Esophagus (tissue), 2 donors: ENCODE measurements around the gene HES1. TPM values are rescaled to one million over a fixed set of nuclear protein-coding genes. Genes with fewer than 3 reads are reported as not detected.
"Not testable (repeated sequence)": the region's sequence is repeated elsewhere in the genome, so short reads cannot be mapped to it uniquely, and the experiment has no call there.

Experiments used
- H3K27ac ChIP-seq, 2 donors: one replicate each; pipeline ENCODE4 v1.5.1; 2013; ENCODE audit warnings: low read depth in 2 of 2, mild to moderate bottlenecking in 2 of 2, inconsistent platforms in 1 of 2, low read length in 1 of 2, moderate library complexity in 1 of 2
- H3K27me3 ChIP-seq, 2 donors: one replicate each; pipeline ENCODE4 v1.6.1; 2013; ENCODE audit warnings: low read length in 2 of 2, control low read depth in 1 of 2, mild to moderate bottlenecking in 1 of 2; ENCODE audit not compliant: insufficient read depth in 2 of 2, control insufficient read depth in 1 of 2
- H3K36me3 ChIP-seq, 2 donors: one replicate each; pipeline ENCODE4 v1.6.1; 2013; ENCODE audit warnings: low read length in 1 of 2; ENCODE audit not compliant: control insufficient read depth in 2 of 2, insufficient read depth in 2 of 2
- H3K4me1 ChIP-seq, 2 donors: one replicate each; pipeline ENCODE4 v1.6.1; 2013; ENCODE audit warnings: low read length in 1 of 2; ENCODE audit not compliant: control insufficient read depth in 2 of 2, insufficient read depth in 2 of 2
- H3K4me3 ChIP-seq, 2 donors: one replicate each; pipeline ENCODE4 v1.5.1; 2013; ENCODE audit warnings: low read length in 2 of 2, mild to moderate bottlenecking in 2 of 2, low read depth in 1 of 2, moderate library complexity in 1 of 2
- H3K9me3 ChIP-seq, 2 donors: one replicate each; pipeline ENCODE4 v1.6.1; 2013; ENCODE audit warnings: mild to moderate bottlenecking in 2 of 2, low read depth in 1 of 2, low read length in 1 of 2, moderate library complexity in 1 of 2; ENCODE audit not compliant: control insufficient read depth in 2 of 2, insufficient read depth in 1 of 2
- WGBS, 2 donors: extraction: QIAGEN DNeasy Blood & Tissue Kit; methylation state at CpG; one replicate each; pipeline ENCODE4 v1.1.7; 2013; 5-methylcytosine and 5-hydroxymethylcytosine counted together
- polyA plus RNA-seq, 2 donors: library from polyadenylated mRNA; stranded (reverse); fragments of 200-250 nt; gene quantifications; one replicate each; pipeline ENCODE4 v1.2.3, GENCODE V29; 2013
- donor health status: healthy with polysubstance abuse.
- donor health status: Bipolar disorder and iron deficiency.

Gene HES1
- polyA plus RNA-seq, 2 donors, result 68.9 to 78.3 TPM

- Histone ChIP-seq H3K27ac (no peak overlapping the region), H3K4me3 (no peak overlapping the region), H3K9me3 (no peaks in the 10 kb centered on the region), H3K4me1 (no peaks in the 10 kb centered on the region), H3K27me3 (no peaks in the 10 kb centered on the region), H3K36me3 (no peaks in the 10 kb centered on the region)
- 71 to 95% methylated on average over 4 of the region's 4 CpGs for WGBS, 2 donors
These were observed 11.8 kb upstream of the HES1 start for GRCh38 chr3:194124193-194124592.

GRCh38 chr3:194125442-194125841 lies 10.5 kb upstream of the HES1 start:
- 89 to 90% methylated on average over 6 of the region's 6 CpGs for WGBS, 2 donors

GRCh38 chr3:194126790-194127189 lies 9.2 kb upstream of the HES1 start:
- H3K27ac ChIP-seq, result no peak overlapping the region
- peaks cover 4 to 9% of the 10 kb centered on the region in 2 donors for H3K4me1 ChIP-seq
- no peak overlapping the region for H3K4me3 ChIP-seq
- H3K9me3 ChIP-seq, result no peaks in the 10 kb centered on the region
- WGBS, 2 donors, result 89 to 91% methylated on average over 9 of the region's 9 CpGs
- no peaks in the 10 kb centered on the region for H3K27me3 ChIP-seq
- no peaks in the 10 kb centered on the region for H3K36me3 ChIP-seq

More at GRCh38 chr3:194125442-194125841, 10.5 kb upstream of the HES1 start:
- H3K4me3 ChIP-seq, result no peak overlapping the region
- H3K9me3 ChIP-seq, result no peaks in the 10 kb centered on the region
- H3K4me1 ChIP-seq, result peaks cover 2 to 7% of the 10 kb centered on the region in 2 donors
- H3K27me3 ChIP-seq, result no peaks in the 10 kb centered on the region
- H3K36me3 ChIP-seq, result no peaks in the 10 kb centered on the region
- no peak overlapping the region for H3K27ac ChIP-seq

GRCh38 chr3:194128202-194128918 lies 7.6 kb upstream of the HES1 start:
- Histone ChIP-seq H3K27me3 (no peaks in the 10 kb centered on the region), H3K4me3 (no peak overlapping the region), H3K4me1 (peaks cover 4 to 12% of the 10 kb centered on the region in 2 donors), H3K36me3 (no peaks in the 10 kb centered on the region), H3K27ac (no peak overlapping the region), H3K9me3 (no peaks in the 10 kb centered on the region)
- 93% methylated on average over 12 of the region's 12 CpGs for WGBS, 2 donors

GRCh38 chr3:194128919-194129295 lies 7.0 kb upstream of the HES1 start:
- H3K36me3 ChIP-seq, H3K9me3 ChIP-seq, H3K27me3 ChIP-seq, H3K27ac ChIP-seq, H3K4me3 ChIP-seq: not testable (repeated sequence)
- peaks cover 4 to 15% of the 10 kb centered on the region in 2 donors for H3K4me1 ChIP-seq
- 83 to 84% methylated on average over 8 of the region's 8 CpGs for WGBS, 2 donors

GRCh38 chr3:194129581-194130133 lies 6.3 kb upstream of the HES1 start:
- Histone ChIP-seq H3K36me3 (no peaks in the 10 kb centered on the region), H3K27ac (no peak overlapping the region), H3K27me3 (no peaks in the 10 kb centered on the region), H3K9me3 (no peaks in the 10 kb centered on the region), H3K4me3 (no peak overlapping the region), H3K4me1 (peaks cover 4 to 15% of the 10 kb centered on the region in 2 donors)
- WGBS, 2 donors, result 33 to 45% methylated on average over 7 of the region's 7 CpGs

GRCh38 chr3:194130188-194130587 lies 5.8 kb upstream of the HES1 start:
- no peaks in the 10 kb centered on the region for H3K36me3 ChIP-seq
- H3K9me3 ChIP-seq, result no peaks in the 10 kb centered on the region
- H3K4me3 ChIP-seq, result no peak overlapping the region
- H3K27me3 ChIP-seq, result no peaks in the 10 kb centered on the region
- H3K4me1 ChIP-seq, result peaks cover 4 to 15% of the 10 kb centered on the region in 2 donors
- WGBS, 2 donors, result 53 to 68% methylated on average over 2 of the region's 2 CpGs
- H3K27ac ChIP-seq, result no peak overlapping the region

GRCh38 chr3:194130807-194131589 lies 5.0 kb upstream of the HES1 start:
- Histone ChIP-seq H3K36me3 (no peaks in the 10 kb centered on the region), H3K27me3 (no peaks in the 10 kb centered on the region), H3K4me3 (no peak overlapping the region), H3K9me3 (no peaks in the 10 kb centered on the region), H3K27ac (peak overlapping the region; percentile 8 to 18), H3K4me1 (peaks cover 4 to 15% of the 10 kb centered on the region in 2 donors)
- WGBS, 2 donors, result 27% methylated on average over 19 of the region's 19 CpGs

- Histone ChIP-seq H3K9me3 (no peaks in the 10 kb centered on the region), H3K36me3 (no peaks in the 10 kb centered on the region), H3K4me1 (peaks cover 4 to 15% of the 10 kb centered on the region in 2 donors), H3K27ac (no peak overlapping the region), H3K27me3 (no peaks in the 10 kb centered on the region), H3K4me3 (no peak overlapping the region)
- 61 to 70% methylated on average over 5 of the region's 5 CpGs for WGBS, 2 donors
These were observed 3.3 kb upstream of the HES1 start for GRCh38 chr3:194132465-194133286.
